Neural cell (in vitro differentiated cells): Measurements from ENCODE around the gene PPP1R12B.
A peak's percentile ranks its signal among the peaks of the same experiment; 100 is the strongest.

Experiments used
- EP300 ChIP-seq: fragments of 450-650 bp; conservative IDR thresholded peaks from 2 replicates; pipeline ENCODE4 v1.6.1; 2014; ENCODE audit warnings: antibody characterized with exemption, mild to moderate bottlenecking, moderate library complexity; ENCODE audit not compliant: poor library complexity, severe bottlenecking
- EZH2 ChIP-seq: fragments of 200-600, 300-800 bp; shearing (Covaris generic), sonication (generic); IDR thresholded peaks from 2 replicates; pipeline ENCODE4 v1.6.1; 2014; ENCODE audit warnings: antibody characterized with exemption, low read length, borderline replicate concordance, mild to moderate bottlenecking; ENCODE audit not compliant: insufficient read depth, poor library complexity, severe bottlenecking
- MXI1 ChIP-seq: fragments of 450-650 bp; conservative IDR thresholded peaks from 2 replicates; pipeline ENCODE4 v1.6.1; 2014; ENCODE audit warnings: antibody characterized with exemption, mild to moderate bottlenecking; ENCODE audit not compliant: poor library complexity, severe bottlenecking
- POLR2AphosphoS5 ChIP-seq: IDR thresholded peaks from 2 replicates; pipeline ENCODE4 v1.6.1; 2012
- RAD21 ChIP-seq: fragments of 450-650 bp; conservative IDR thresholded peaks from 2 replicates; pipeline ENCODE4 v1.6.1; 2014; ENCODE audit warnings: antibody characterized with exemption, mild to moderate bottlenecking, moderate library complexity
- SMC3 ChIP-seq: fragments of 450-650 bp; conservative IDR thresholded peaks from 2 replicates; pipeline ENCODE4 v1.6.1; 2014; ENCODE audit warnings: antibody characterized with exemption, mild to moderate bottlenecking, moderate library complexity; ENCODE audit not compliant: poor library complexity
- TAF1 ChIP-seq: IDR thresholded peaks from 2 replicates; pipeline ENCODE4 v1.6.1; 2012; ENCODE audit warnings: low read depth
- TF ChIP-seq, protein P1 (sequence below): fragments of 450-650 bp; IDR thresholded peaks from 2 replicates; pipeline ENCODE4 v1.5.1; 2014; ENCODE audit warnings: antibody characterized with exemption, mild to moderate bottlenecking, moderate library complexity; ENCODE audit not compliant: poor library complexity, severe bottlenecking
- TF ChIP-seq, protein P2 (sequence below): IDR thresholded peaks from 2 replicates; pipeline ENCODE4 v1.6.1; 2012; ENCODE audit warnings: borderline replicate concordance

DNA sequence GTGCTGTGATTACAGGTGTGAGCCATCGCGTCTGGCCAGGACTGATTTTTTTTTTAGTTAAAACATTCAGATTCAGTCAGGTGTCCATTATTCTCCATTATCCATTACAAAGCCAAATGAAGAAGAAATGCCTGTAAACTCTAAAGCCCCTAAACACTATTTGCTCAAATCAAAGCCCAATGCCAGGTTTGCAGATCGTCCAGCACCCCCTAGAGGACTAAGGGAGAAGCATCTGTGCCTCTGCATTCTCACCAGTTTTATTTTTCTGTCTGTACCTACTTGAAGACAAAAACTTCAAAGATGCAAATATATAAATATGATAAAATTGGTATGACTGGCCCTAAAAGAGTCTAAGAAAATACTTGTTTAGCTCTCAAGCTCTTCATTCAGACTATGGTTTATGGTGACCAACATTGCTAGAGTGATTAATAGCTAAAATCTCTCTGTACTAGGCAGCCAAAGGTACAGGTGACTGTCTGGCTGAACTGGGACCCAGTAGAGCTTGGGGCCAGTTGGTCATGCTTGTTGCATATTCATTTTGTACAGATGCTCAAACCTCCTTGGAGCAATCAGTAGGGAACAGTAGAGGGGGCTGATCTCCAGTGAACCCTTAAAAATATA, 223.3 kb downstream of the PPP1R12B start:
- TF ChIP-seq, protein P1, sequence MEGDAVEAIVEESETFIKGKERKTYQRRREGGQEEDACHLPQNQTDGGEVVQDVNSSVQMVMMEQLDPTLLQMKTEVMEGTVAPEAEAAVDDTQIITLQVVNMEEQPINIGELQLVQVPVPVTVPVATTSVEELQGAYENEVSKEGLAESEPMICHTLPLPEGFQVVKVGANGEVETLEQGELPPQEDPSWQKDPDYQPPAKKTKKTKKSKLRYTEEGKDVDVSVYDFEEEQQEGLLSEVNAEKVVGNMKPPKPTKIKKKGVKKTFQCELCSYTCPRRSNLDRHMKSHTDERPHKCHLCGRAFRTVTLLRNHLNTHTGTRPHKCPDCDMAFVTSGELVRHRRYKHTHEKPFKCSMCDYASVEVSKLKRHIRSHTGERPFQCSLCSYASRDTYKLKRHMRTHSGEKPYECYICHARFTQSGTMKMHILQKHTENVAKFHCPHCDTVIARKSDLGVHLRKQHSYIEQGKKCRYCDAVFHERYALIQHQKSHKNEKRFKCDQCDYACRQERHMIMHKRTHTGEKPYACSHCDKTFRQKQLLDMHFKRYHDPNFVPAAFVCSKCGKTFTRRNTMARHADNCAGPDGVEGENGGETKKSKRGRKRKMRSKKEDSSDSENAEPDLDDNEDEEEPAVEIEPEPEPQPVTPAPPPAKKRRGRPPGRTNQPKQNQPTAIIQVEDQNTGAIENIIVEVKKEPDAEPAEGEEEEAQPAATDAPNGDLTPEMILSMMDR, result peak; percentile 48
- TF ChIP-seq POLR2AphosphoS5 (no peak), MXI1 (no peak), TAF1 (no peak), RAD21 (no peak), EP300 (no peak), EZH2 (no peak), SMC3 (no peak)
- TF ChIP-seq, protein P2, sequence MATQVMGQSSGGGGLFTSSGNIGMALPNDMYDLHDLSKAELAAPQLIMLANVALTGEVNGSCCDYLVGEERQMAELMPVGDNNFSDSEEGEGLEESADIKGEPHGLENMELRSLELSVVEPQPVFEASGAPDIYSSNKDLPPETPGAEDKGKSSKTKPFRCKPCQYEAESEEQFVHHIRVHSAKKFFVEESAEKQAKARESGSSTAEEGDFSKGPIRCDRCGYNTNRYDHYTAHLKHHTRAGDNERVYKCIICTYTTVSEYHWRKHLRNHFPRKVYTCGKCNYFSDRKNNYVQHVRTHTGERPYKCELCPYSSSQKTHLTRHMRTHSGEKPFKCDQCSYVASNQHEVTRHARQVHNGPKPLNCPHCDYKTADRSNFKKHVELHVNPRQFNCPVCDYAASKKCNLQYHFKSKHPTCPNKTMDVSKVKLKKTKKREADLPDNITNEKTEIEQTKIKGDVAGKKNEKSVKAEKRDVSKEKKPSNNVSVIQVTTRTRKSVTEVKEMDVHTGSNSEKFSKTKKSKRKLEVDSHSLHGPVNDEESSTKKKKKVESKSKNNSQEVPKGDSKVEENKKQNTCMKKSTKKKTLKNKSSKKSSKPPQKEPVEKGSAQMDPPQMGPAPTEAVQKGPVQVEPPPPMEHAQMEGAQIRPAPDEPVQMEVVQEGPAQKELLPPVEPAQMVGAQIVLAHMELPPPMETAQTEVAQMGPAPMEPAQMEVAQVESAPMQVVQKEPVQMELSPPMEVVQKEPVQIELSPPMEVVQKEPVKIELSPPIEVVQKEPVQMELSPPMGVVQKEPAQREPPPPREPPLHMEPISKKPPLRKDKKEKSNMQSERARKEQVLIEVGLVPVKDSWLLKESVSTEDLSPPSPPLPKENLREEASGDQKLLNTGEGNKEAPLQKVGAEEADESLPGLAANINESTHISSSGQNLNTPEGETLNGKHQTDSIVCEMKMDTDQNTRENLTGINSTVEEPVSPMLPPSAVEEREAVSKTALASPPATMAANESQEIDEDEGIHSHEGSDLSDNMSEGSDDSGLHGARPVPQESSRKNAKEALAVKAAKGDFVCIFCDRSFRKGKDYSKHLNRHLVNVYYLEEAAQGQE, result no peak
